Fibroblast of skin of left biceps (primary cell): ENCODE results near the gene SLC35F5.
"Not testable (repeated sequence)": the region's sequence is repeated elsewhere in the genome, so short reads cannot be mapped to it uniquely, and the experiment has no call there.

Experiments used
- DNase-seq, 2 experiments: peaks; one replicate each; pipeline ENCODE4 v3.0.0-alpha.2; 2013; ENCODE audit warnings: low read depth in 2 of 2

The SLC35F5 gene

DNA sequence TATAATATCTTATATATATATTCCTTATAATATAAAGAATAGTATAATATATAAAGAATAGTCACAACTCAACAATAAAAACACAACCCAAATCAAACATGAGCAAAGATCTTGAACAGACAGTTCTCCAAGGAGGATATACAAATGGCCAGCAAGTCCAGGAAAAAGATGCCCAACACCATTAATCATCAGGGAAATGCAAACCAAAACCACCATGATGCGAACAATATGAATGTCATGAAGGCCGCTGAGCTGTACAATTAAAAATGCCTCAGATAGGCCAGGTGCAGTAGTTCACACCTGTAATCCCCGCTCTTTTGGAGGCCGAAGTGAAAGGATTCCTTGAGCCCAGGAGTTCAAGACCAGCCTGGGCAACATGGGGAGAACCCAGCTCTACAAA, 58.9 kb downstream of the SLC35F5 start:
- no peak for DNase-seq

DNA sequence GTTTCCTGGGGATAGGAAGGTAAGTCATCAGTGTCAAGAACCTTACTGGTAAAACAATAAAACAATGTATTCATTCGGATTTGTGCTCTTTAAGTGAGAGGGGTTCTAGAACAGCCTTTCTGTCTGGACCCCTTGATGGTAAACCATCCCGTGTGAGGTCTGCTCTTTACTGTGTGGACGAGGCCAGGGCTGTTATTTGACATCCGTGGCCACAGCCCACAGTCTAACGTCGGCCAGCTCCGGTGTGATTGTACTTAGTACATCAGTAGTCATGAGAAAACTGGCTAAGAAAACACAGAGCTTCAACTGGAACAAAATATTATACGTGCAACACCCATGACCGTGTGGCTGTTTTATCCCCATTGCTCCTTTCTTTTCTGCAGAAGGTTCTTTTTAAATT, 62.0 kb downstream of the SLC35F5 start:
- no peak for DNase-seq

DNA sequence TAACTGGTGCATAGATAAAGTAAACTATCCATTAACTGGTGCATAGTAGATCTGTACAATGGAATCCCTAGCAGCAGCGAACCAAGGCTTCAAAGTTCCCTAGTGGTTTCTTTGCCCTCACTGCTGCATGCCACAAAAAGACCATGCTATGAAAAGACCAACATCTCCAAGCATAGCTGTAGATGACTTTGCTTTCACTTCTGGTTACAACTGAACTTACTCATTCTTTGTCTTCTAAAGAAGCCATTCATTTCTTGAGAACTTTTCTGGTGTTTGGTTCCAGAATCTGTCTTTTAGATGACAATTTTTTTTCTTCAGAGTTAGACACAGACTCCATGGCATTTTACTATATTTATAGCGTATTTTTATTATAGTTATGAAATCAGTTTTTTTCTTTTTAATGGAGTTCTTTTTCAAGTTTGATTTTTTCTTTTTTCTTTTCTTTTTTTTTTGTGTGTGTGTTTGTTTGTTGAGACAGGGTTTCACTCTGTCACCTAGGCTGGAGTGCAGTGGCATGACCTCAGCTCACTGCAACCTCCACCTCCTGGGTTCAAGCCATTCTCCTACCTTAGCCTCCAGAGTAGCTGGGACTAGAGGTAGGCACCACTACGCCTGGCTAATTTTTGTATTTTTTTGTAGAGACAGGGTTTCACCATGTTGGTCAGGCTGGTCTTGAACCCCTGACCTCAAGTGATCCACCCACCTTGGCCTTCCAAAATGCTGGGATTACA, 63.6 kb downstream of the SLC35F5 start:
- DNase-seq = no peak

DNA sequence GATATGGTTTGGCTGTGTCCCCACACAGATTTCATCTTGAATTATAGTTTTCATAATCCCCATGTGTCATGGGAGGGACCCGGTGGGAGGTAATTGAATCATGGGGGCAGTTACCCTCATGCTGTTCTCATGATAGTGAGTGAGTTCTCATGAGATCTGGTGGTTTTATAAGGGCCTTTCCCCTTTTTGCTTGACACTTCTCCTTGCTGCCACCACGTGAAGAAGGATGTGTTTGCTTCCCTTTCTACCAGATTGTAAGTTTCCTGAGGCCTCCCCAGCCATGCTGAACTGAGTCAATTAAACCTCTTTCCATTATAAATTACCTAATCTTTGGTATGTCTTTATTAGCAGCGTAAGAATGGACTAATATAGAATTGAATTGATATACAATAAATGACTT, 65.6 kb downstream of the SLC35F5 start:
- DNase-seq = not testable (repeated sequence)

DNA sequence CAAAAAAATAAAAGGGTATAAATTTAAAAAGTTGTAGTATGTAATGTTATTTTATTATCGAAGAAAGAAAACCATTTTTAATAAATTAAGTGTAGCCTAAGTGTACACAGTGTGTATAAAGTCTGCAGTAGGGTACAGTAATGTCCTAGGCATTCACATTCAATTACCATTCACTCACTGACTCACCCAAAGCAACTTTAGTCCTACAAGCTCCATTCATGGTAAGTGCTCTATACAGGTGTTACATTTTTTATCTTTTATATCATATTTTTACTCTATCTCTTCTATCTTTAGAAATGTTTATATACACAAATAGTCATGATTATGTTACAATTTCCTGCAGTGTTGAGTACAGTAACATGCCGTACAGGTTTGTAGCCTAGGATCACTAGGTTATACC, 69.9 kb downstream of the SLC35F5 start:
- no peak for DNase-seq

DNA sequence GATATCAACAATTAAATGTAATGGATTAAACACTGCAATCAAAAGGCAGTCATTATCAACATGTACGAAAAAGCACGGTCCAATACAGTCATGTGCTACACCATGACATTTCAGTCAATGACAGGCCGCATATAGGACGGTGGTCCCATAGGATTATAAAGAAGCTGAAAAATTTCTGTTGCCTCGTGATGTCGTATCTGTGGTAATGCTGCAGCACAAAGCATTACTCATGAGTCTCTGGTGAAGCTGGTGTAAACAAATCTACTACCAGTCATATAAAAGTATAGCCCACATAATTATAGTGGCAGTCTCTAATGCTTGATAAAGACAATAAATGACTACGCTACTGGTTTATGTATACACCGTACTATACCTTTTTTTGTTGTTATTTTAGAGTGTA, 71.0 kb downstream of the SLC35F5 start:
- no peak for DNase-seq

DNA sequence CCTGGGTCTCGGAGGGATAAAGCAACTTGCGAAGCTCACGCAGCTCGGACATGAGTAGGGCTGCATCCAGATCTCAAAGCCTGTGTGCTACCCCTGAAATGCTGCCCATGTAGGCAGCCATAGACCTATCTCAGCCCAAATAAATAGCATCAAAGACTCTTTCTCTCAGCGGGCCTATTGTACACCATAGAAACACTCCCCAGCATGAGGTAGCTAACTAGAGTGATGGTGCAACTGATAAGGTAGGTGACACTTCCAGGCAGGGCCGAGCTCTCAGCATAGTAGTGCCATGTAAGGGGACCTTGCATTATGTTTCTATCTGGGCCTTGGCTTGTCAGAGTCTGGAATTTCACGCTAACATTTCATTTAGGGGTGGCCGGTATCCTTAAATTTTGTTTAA, 77.0 kb downstream of the SLC35F5 start:
- DNase-seq = no peak

DNA sequence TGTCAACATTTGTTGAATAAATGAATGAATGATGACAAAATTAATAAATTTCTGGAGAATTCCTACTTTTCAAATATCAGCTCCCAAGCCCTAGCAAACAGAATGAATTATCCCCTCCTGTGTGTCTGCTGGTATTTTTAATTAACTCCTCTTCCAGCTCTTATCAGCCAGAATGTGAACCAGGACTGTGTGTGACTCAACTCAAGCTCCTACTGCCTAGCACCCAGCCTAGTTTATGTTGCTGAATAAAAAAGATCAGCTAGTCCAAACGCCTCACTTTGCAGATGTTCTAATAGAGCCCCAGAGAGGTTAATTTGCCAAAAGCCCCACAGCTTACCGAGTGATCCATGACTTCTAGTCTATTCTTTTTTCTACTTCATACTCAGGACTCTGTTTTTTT, 79.1 kb downstream of the SLC35F5 start:
- no peak for DNase-seq

DNA sequence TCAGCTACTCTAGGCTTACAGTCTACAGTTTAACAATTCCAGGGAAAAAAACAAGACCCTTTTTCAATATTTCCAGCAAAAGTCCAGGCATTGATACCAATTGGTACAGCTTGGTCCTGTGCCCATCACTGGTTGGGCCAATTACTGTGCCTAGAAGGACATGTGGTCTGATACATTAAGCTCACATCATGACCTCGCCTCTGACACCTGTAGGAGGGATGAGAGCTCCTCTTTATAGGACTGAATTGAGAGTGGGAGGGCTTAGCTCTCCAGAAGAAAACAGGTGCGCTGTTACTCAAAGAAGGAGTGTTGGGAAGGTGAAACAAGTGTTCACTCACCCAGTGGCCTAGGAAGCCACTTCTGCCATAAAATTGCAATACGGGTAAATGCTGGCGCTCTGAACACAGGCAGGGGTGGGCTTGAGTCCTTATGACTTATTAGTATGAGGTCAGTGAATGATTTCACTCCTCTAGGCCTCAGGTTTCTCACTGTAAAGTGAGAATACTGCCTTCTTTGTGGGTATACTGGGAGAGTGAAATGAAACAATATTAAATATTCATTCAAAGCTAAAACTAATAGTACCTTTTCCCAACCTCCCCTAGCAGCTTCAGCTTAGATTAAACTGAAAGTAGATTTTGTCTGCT, 79.7 kb downstream of the SLC35F5 start:
- DNase-seq = no peak

DNA sequence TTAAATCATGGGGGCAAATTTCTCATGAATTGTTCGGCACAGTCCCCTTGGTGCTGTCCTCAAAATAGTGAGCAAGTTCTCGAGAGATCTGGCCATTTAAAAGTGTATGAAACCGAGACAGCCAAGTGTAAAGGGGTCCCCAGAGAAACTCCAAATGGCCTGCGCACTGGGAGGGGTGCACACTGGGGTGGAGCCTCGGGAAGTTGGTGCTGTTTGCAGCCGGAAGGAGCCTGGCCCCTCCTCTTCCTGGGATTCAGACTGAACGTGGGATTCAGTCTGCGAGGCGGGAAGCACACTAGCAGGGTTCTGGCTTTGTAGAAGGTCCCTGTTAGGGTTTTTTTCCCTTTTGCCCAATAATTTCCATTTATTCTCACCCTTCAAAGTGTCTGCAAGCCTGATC, 80.6 kb downstream of the SLC35F5 start:
- DNase-seq = no peak

DNA sequence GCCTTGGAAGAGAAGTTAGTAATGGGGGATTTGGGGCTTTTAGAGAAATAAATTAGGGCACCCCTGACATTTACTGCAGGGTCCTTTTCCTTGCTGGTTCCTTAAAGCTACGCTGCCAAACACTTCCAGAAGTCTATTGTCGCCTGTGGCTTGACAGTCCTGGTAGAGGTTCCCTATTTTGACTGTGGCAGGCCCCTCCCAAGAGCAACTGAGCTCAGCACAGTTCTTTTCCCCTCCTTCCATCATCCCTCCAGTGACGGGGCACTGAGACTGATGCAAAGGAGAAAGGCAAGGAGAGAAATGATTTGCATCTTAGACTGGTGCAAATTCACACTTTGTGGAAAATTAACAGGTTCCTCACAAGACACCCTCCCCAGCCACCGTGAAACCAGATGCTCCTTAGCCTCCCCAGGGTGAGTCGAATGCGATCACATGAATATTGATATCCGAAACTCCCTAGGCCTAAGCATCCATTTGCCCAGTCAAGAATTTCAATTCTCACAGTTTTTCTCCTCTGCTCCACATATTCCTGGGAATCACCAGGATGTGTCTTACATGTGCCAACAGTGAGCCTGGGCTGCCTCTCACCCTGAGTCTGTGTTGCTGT, 84.0 kb downstream of the SLC35F5 start:
- no peak for DNase-seq

DNA sequence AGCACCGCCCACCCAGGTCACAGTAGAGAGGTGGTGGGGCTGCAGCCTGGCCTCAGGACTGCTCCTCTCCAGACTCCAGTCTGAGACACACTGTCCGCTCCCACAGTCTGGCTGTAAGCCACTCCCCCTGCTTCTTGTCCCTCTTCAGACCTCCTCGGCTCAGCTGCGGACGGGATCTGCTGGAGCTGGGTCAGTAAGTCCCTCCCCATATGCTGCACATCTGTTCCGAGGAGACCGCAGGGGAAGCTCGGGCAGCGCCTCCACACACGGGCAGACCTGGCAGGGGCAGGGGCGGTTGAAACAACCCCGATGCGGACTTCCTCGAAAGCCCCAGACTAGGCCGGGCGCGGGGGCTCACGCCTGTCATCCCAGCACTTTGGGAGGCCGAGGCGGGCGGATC, 87.4 kb downstream of the SLC35F5 start:
- not testable (repeated sequence) for DNase-seq

DNA sequence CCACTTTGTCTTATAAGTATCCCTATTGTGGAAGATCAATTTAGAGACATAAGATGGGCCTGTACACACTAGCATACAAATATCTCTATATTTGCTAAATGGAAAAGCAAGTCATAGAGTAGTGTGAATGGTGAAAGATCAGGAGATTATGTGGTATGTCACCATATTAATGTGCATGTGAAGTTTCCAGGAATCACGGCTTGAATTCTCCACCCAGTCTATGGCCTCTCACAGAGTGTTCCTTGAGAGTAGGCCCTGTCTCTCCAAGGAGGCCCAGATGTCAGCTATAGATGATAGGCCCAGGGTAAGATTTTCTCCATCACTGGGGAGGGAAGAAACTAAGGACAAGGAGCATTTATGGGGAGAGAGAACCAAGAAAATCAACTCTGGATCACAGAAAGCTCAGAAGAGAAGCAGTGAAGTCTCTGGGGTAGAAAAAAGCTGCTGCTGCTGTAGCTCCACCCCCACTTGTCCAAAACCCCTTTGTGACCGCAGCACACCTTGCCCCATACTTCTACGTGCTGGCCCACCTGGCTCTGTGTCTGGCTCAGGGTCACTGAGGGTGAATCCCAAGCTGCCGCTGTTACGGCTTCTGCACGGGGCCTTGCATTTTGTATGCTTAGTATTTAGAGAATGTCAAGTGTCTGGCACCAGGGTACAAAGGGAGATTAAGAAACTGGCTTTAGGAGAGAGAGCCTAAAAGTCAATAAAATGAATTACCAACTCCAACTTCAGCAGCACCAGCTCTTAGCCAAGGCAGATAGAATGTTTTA, 91.5 kb downstream of the SLC35F5 start:
- not testable (repeated sequence) for DNase-seq

DNA sequence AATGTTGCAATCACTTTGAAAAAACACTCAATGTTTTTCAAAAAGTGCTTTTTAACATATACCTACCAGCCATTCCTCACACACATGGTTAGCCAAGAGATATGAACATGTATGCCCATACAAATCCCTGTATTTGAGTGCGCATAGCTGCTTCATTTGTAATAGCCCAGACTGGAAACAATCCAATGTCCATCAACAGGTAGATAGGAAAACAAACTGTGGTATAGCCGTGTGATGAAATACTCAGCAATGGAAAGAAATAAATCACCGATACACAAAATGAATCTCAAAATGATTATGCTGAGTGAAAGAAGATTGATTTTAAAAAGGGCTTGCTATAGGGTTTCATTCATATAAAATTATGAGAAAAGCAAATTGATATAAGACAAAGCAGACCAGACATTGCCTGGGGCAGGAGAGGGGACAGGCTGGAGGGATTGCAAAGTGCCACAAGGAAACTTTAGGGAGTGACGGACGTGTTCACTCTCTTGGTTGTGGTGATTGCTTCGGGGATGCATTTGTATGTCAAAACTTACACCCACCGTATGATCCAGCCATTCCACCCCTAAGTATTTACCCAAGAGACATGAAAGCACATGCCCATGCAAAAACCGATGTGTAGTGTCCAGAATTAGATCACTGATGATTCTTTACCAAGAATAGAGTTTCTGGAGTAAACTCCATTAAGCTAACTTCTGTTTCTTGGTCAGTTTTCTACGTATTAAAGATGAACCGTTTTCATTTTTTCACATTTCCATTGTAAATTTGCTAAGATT, 93.0 kb downstream of the SLC35F5 start:
- not testable (repeated sequence) for DNase-seq
